Effector memory CD4-positive, alpha-beta T cell (primary cell): ENCODE data around the gene TANC1.

Experiments
- DNase-seq, 3 donors: peaks; one replicate each; pipeline ENCODE4 v3.0.0-alpha.2; 2020
- H3K27ac ChIP-seq: 2 replicates; pipeline ENCODE4 v1.7.0; 2013; ENCODE audit warnings: mild to moderate bottlenecking, low read length, moderate library complexity; ENCODE audit not compliant: insufficient read depth, poor library complexity, severe bottlenecking
- H3K27me3 ChIP-seq: replicated peaks from 2 replicates; pipeline ENCODE4 v1.7.0; 2013; ENCODE audit warnings: mild to moderate bottlenecking, low read length; ENCODE audit not compliant: insufficient read depth, control insufficient read depth, poor library complexity, severe bottlenecking
- H3K36me3 ChIP-seq: 2 replicates; pipeline ENCODE4 v1.7.0; 2013; ENCODE audit warnings: mild to moderate bottlenecking, low read length, moderate library complexity; ENCODE audit not compliant: control insufficient read depth, insufficient read depth
- H3K4me1 ChIP-seq: 2 replicates; pipeline ENCODE4 v1.7.0; 2013; ENCODE audit warnings: low read length, mild to moderate bottlenecking; ENCODE audit not compliant: control insufficient read depth, insufficient read depth, poor library complexity, severe bottlenecking
- H3K4me3 ChIP-seq: 2 replicates; pipeline ENCODE4 v1.7.0; 2013; ENCODE audit warnings: low read length, low read depth, mild to moderate bottlenecking; ENCODE audit not compliant: insufficient read depth, poor library complexity, severe bottlenecking
- H3K9me3 ChIP-seq: 2 replicates; pipeline ENCODE4 v1.7.0; 2013; ENCODE audit warnings: mild to moderate bottlenecking, low read length, moderate library complexity; ENCODE audit not compliant: control insufficient read depth

The TANC1 gene

DNA sequence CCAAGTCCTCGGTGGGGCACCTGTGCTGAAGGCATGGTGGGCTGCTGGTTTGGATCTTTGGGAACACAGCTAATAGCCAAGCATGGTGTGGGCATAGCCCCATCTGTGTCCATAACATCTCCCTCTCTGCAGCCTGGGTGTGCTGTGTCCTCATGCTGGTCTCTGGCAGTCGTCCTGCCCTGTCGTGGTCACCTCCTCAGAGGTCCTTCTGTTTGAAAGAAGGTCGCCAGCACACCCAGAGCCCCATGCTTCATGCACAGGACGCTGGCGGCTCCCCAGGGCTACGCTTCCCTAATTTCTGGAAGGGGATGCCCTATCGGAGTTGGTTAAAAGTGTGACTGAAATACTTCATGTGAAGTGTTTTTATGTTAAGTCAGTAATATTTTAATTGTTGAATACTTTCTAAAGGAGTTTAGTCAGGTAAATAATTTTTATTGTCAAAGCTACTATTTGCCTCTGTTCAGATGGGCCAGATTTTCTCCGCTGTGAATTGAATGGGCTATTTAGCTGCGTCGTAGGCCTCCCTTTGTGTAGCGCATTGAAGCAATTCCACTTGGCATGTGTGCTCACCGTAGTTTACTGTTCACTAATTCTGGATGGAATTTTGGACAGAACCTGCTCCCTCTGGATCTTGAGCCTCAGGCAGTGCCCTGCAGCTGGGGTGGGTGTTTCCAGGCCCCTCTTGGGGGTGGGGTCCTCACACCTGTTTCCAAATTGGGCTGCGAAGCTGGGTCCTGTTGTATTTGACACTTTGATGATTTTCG is 236.1 kb downstream of the TANC1 start:
- H3K4me3 ChIP-seq: no peak overlapping the region
- no peaks in the 10 kb centered on the region for H3K27me3 ChIP-seq
- H3K9me3 ChIP-seq: no peaks in the 10 kb centered on the region
- no peak overlapping the region for H3K27ac ChIP-seq
- H3K4me1 ChIP-seq: peaks cover 6% of the 10 kb centered on the region
- no peak for DNase-seq
- H3K36me3 ChIP-seq: no peaks in the 10 kb centered on the region

DNA sequence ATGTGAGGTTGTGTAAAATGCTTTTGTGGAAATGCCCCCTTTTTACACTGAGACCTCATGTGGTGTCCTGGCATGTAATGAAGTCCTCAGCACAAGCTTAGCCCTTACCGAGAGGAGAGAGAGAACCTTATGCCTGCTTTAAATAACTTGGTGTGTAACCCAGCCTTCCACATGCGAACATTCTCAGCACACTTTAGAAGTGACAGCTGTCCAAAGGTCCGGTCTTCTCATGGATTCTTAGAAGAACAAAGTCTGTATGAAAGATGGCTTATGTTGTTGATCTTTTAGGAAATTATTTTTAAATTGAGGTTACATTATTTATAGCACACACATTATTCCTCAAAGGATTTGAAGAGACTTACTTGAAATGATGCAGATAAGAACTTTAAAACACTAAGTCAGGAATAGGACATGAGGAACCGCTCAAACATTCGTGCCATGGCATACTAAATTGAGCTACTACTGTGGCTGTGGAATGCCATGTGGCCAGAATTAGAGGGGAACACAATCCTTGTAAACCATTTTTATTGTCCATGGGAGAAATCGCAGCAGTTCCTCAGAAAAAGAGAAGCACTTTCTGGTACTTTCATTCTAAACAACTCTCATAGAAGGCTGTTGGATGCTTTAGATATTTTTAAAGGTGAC is 238.4 kb downstream of the TANC1 start:
- H3K9me3 ChIP-seq: no peaks in the 10 kb centered on the region
- no peaks in the 10 kb centered on the region for H3K27me3 ChIP-seq
- no peak for DNase-seq
- H3K4me1 ChIP-seq: no peaks in the 10 kb centered on the region
- no peak overlapping the region for H3K4me3 ChIP-seq
- no peaks in the 10 kb centered on the region for H3K36me3 ChIP-seq
- H3K27ac ChIP-seq: no peak overlapping the region

DNA sequence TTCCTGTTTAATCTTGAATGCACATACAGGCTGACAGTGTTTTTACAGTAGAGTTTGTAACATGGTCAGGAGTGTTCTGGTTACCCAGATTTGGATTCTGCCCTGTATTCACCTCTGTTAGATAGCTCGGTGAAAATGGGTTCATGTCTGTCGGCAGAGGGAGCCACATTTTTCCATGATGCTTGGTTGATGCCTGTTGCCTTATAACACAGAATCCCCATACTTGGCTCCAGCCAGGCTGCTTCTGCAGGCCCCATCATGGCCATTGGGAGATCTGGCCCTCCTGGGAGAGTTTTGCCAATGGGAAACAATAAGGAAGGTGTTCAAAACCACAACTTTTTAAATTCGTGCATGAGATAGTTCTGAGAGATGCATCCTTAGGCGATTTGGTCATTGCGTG is 240.0 kb downstream of the TANC1 start:
- Histone ChIP-seq H3K9me3 (no peaks in the 10 kb centered on the region), H3K27ac (no peak overlapping the region), H3K36me3 (no peaks in the 10 kb centered on the region), H3K27me3 (no peaks in the 10 kb centered on the region), H3K4me3 (no peak overlapping the region), H3K4me1 (no peaks in the 10 kb centered on the region)
- no peak for DNase-seq

DNA sequence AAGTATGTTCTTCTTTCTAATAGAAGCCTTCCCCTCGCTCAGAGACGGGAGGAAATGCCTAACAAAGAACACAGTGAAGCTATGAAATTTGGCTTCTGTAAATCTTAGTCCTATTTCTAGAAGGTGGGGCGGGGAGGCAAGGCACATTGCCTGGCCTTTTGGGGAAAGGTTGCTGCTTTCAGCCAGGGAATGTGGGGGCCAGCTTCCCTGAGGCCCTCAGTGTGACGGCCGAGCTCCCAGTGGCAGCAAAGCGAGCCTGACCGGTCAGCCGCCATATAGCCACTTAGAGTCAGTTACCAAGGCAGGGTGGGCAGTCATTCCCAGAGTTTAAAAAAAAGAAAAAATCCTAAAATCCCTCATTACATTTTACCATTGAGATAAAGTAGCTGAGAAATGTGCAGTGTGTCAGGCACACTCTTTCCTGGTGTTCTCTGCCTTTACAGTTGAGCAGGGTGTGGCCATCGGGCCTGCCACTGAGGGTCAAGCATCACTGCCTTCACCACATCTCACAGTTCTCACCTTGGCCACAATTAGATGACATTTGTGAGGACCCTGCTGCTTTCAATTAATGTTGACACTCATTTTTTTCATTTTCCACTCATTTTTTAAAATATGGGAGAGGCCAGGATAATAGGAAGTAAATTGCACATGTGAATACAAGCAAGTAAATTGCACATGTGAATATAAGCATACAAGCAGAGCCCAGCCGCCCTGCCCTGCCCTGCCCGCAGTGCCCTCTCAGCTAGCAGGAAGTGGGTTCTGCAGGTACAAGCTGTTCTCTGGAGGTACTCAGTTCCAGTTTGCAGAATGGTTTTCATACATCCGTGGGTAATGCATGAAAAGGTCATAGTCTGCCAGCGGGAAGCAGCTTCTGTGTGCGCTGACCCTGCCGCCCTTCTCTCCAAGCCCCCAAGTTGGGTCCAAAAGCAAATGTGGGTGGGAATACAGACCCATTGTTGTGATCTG is 241.2 kb downstream of the TANC1 start:
- no peak overlapping the region for H3K27ac ChIP-seq
- no peaks in the 10 kb centered on the region for H3K4me1 ChIP-seq
- peak overlapping the region; percentile 14 for H3K4me3 ChIP-seq
- peak in 1 of 3 donors; percentile 9 for DNase-seq
- H3K27me3 ChIP-seq: no peaks in the 10 kb centered on the region
- H3K9me3 ChIP-seq: no peaks in the 10 kb centered on the region
- no peaks in the 10 kb centered on the region for H3K36me3 ChIP-seq

DNA sequence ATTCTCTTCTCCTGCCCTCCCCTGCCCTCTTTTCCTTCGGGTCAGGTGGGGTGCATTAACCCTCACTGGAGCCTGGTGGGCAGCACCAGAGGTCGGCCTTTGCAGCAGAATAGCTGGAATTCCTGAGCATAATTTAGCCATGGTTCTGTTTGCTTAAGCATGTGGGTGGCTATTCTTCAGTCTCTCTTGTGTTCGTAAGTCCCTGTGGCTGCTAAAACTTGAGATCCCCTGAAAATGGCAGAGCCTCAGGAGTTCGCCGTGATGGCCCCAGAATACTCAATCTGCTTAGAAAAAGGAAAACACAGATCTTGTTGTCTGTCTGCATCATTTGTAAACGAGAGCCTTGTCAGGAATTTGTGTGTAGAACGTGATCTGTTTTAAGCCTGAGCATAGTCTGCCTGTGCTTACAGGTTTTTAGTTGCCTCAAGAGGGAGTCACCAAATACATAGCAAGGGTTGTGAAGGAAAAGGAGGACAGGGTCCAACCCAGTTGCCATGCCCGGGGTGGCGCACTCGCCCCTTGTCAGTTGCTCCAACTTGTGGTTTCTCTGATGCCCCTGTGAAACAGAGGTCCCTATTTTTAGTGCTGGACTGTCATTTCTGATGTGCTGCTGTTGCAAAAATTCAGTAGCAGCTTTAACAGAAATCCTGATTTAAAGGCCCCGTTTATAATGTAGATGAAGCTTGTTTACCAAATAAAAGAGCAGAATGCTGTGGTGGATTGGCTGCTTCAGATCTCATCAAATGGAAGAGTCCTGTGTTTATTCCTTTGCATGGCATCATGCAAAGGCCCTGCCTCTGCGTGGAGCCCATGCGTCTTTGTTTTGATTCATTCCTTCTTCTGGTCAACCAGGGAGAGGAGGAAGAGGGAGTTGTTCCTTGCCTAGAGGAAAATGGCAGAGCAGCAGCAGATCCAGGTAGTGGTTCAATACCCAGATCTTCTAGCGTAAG is 243.3 kb downstream of the TANC1 start:
- Histone ChIP-seq H3K27me3 (no peaks in the 10 kb centered on the region), H3K4me1 (no peaks in the 10 kb centered on the region), H3K9me3 (no peaks in the 10 kb centered on the region), H3K4me3 (no peak overlapping the region), H3K27ac (no peak overlapping the region), H3K36me3 (no peaks in the 10 kb centered on the region)
- no peak for DNase-seq

DNA sequence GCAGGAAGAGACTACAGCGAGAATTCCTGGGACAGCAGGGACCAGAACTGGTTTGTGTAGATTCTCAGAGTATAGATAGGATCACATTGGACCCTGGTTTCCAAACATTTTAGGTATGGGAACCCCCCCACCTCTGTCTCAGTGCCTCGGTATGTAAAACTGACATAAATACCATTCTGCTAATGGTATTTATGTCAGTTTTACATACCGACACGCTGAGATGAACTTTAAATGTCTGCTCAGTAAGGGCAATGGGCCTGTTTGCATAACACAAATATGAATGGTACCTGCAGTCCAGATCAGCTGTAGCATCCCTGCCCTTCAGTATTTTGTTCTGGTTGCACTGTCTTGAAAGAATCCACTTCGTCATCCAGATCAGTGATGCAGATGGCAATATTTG is 244.9 kb downstream of the TANC1 start:
- no peaks in the 10 kb centered on the region for H3K9me3 ChIP-seq
- DNase-seq: no peak
- H3K27ac ChIP-seq: no peak overlapping the region
- H3K4me1 ChIP-seq: no peaks in the 10 kb centered on the region
- H3K36me3 ChIP-seq: no peaks in the 10 kb centered on the region
- H3K4me3 ChIP-seq: no peak overlapping the region
- no peaks in the 10 kb centered on the region for H3K27me3 ChIP-seq

DNA sequence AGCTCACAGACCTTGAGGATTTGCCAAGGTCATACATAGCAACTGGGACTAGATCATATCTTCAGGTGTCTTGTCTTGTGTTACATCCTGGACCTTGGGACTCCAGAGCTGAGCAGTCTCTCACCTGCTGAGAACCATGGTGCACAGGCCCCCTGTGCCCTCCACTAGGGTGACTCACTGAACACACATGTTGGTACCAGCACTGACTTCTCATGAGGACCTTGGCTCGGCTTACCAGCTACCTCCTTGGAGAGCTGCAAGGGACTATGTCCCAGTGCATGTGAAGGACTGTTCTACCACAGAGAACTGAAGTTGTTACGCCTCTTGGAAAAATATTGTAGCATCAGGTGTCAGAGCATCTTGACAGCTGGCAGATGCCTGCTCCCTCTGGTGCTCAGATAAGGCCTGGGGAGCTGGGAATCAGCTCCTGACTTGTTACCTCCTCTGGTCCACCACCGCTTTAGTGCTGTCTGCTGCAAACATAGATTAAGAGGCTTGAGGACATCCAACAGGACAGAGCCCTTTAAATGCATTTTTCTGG is 246.0 kb downstream of the TANC1 start:
- H3K27ac ChIP-seq: no peak overlapping the region
- no peaks in the 10 kb centered on the region for H3K36me3 ChIP-seq
- no peaks in the 10 kb centered on the region for H3K4me1 ChIP-seq
- no peak for DNase-seq
- no peaks in the 10 kb centered on the region for H3K9me3 ChIP-seq
- no peak overlapping the region for H3K4me3 ChIP-seq
- H3K27me3 ChIP-seq: no peaks in the 10 kb centered on the region

DNA sequence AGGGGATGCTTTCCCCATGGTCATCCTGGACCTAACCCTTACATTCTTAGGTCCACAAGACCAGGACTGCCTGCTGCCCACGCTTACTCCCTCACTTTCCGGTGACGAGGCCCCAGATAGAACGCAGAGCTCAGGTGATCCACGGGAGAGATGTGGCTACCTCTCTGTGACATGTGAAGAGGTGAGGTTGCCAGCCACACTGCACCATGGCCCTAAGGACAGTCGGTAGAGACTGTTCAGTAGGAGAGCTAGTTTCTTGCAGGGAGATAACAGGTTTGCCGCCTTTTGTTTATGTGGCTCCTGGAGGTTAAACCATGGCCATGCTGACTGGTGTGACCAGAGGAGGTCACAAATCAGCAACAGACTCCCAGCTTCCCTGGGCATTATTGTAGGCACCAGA is 246.7 kb downstream of the TANC1 start:
- no peaks in the 10 kb centered on the region for H3K4me1 ChIP-seq
- H3K27me3 ChIP-seq: no peaks in the 10 kb centered on the region
- DNase-seq: no peak
- H3K27ac ChIP-seq: no peak overlapping the region
- H3K9me3 ChIP-seq: no peaks in the 10 kb centered on the region
- H3K4me3 ChIP-seq: no peak overlapping the region
- no peaks in the 10 kb centered on the region for H3K36me3 ChIP-seq

DNA sequence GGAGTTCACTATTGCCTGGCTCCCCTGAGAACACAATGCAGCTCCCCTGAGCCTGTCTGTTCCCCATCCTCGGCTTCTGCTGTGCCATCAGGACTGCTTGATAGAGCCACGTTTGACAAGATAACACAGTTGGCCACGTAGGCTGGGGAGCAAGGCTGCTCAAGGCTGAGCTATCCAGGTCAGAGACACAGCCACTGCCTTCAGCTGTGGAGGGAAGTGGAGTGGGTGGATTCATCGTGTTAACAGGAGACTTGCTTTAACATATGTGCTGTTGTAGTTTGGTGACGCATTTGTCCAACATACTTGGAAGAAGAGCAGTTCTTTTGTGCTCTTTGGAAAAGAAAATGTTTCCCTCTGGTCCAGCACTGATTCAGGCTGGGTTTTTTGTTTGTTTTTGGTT is 249.2 kb downstream of the TANC1 start:
- no peaks in the 10 kb centered on the region for H3K36me3 ChIP-seq
- H3K27me3 ChIP-seq: no peaks in the 10 kb centered on the region
- no peaks in the 10 kb centered on the region for H3K9me3 ChIP-seq
- no peak for DNase-seq
- H3K27ac ChIP-seq: no peak overlapping the region
- no peaks in the 10 kb centered on the region for H3K4me1 ChIP-seq
- no peak overlapping the region for H3K4me3 ChIP-seq
